ENCODE data around the gene CAMK2N2.

CAMK2N2 gene

DNA sequence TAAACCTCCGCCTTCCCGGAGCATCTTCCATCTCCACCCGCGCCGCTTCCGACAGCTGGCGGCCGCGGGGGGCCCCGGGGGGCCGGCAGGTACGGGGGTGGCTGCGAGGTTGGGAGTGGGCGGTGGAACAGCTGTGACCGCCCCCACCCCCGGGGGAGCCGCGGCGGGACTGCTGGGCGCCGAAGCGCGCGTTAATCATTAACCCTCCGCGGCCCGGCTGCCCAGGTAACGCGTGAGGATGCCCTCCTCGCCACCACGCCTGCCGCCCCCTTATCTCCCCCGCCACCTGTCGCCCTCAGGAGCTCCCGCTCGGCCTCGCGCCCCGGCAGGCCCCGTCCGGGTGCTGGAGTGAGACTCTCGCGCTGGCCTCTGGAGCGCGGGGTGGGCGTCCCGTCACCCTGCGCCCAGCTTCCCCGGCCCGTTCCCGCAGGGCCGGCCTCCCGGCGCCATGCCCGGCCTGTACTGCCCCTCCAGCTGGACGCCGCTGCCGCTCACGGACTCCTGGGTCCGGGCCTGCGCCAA lies 31.2 kb downstream of the CAMK2N2 start:
- DNase-seq (ENCODE audit: extremely low spot score): peak; percentile 55
- CTCF ChIA-PET: interaction anchor here (1.1 to 8.6 kb wide), 5 partner anchors 10 to 334 kb away, joined by 3 to 160 read pairs (median 70); partner anchors contain the start of gene EEF1AKMT4
- TF ChIP-seq, protein P1, sequence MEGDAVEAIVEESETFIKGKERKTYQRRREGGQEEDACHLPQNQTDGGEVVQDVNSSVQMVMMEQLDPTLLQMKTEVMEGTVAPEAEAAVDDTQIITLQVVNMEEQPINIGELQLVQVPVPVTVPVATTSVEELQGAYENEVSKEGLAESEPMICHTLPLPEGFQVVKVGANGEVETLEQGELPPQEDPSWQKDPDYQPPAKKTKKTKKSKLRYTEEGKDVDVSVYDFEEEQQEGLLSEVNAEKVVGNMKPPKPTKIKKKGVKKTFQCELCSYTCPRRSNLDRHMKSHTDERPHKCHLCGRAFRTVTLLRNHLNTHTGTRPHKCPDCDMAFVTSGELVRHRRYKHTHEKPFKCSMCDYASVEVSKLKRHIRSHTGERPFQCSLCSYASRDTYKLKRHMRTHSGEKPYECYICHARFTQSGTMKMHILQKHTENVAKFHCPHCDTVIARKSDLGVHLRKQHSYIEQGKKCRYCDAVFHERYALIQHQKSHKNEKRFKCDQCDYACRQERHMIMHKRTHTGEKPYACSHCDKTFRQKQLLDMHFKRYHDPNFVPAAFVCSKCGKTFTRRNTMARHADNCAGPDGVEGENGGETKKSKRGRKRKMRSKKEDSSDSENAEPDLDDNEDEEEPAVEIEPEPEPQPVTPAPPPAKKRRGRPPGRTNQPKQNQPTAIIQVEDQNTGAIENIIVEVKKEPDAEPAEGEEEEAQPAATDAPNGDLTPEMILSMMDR (IDR thresholded peaks at IDR 0.05; ENCODE audit: control extremely low read depth, extremely low read depth, low read depth, missing control alignments): no peak
- POLR2A ChIA-PET: no interaction called here

DNA sequence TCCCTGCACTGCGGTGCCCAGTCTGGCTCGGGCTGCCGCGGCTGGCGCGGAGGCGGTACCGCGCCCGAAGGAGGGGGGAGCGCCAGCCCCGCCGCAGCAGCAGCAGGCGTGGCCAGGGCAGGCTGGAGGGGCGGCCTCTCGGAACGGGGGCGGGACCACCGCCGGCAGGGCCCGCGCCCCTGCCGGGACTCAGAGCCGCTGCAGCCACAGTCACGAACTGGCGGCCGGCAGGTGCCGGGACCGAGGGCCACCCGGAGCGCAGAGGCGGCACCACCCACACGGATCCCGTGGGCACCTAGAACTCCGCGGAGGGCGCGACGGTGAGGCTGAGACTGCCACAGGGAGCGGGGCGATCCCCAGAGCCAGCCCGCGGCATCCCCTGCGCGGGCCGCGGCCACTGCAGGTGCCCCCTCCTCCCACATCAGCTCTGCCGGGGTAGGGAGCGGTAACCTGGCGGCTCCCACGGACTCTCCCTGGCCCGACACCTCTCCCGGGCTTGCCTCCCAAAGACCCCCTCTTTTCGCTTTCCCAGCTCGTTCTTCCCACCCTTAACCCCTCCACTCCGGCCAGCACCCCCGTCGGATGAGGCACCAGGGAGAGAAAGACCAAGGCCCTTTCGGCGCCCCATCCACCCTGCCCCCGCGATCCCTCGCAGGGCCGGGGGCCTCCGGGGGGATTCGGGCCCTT lies 31.8 kb downstream of the CAMK2N2 start, which contains the start of gene VWA5B2:
Gene VWA5B2, plus strand, starts transcription at position 192 of the 687 bp plus-strand sequence. CDS start 944 bp downstream, outside the sequence.
- ChIA-PET CTCF (interaction anchor here (1.1 to 8.6 kb wide), 6 partner anchors 10 to 334 kb away, joined by 3 to 160 read pairs (median 38); partner anchors contain the start of gene EEF1AKMT4), POLR2A (no interaction called here)
- DNase-seq (ENCODE audit: extremely low spot score): peak; percentile 90
- TF ChIP-seq, protein P1 (IDR thresholded peaks at IDR 0.05; ENCODE audit: control extremely low read depth, extremely low read depth, low read depth, missing control alignments): no peak

- TF ChIP-seq, protein P1 (IDR thresholded peaks at IDR 0.05; ENCODE audit: control extremely low read depth, extremely low read depth, low read depth, missing control alignments): no peak
- ChIA-PET CTCF (interaction anchor here (0.8 to 8.6 kb wide), 35 partner anchors 11 to 333 kb away, joined by 3 to 160 read pairs (median 6); partner anchors contain the start of genes ABCF3, ALG3, AP2M1 and DVL3), POLR2A (no interaction called here)
- peak; percentile 27 for DNase-seq (ENCODE audit: extremely low spot score)
Observed at GRCh38 chr3:184228376-184229137, 32.8 kb downstream of the CAMK2N2 start.

- DNase-seq (ENCODE audit: extremely low spot score): peak; percentile 79
- TF ChIP-seq, protein P1 (IDR thresholded peaks at IDR 0.05; ENCODE audit: control extremely low read depth, extremely low read depth, low read depth, missing control alignments): peak; percentile 91
- POLR2A ChIA-PET: no interaction called here
- CTCF ChIA-PET: interaction anchor here (0.6 to 8.6 kb wide), 52 partner anchors 12 to 332 kb away, joined by 3 to 160 read pairs (median 5); partner anchors contain the start of genes ABCF3, ALG3, AP2M1 and DVL3
Observed at GRCh38 chr3:184227481-184227935, 33.8 kb downstream of the CAMK2N2 start.

DNA sequence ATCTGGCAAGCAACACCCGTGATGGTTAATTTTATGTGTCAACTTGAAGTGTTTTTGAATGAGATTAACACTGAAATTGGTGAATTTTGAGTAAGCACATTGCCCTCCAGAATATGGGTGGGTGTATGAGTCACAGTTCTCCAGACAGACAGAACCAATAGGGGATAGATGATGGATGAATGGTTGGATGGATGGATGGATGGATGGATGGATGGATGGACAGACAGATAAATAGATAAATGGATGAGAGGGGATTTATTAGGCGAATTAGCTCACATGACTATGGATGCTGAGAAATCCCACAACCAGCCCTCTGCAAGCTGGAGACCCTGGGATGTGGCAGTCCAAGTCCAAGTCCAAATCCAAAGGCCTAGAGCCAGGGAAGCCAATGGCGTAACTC lies 37.4 kb downstream of the CAMK2N2 start:
- TF ChIP-seq, protein P1 (IDR thresholded peaks at IDR 0.05; ENCODE audit: control extremely low read depth, extremely low read depth, low read depth, missing control alignments): no peak
- ChIA-PET POLR2A (no interaction called here), CTCF (interaction anchor here (8.6 kb wide), 1 partner anchor 13 kb away, joined by 160 read pairs; no protein-coding TSS in a partner anchor)
- DNase-seq (ENCODE audit: extremely low spot score): no peak

GRCh38 chr3:184222521-184222920 lies 38.8 kb downstream of the CAMK2N2 start:
- TF ChIP-seq, protein P1 (IDR thresholded peaks at IDR 0.05; ENCODE audit: control extremely low read depth, extremely low read depth, low read depth, missing control alignments): no peak
- ChIA-PET POLR2A (no interaction called here), CTCF (interaction anchor here (1.1 to 8.6 kb wide), 6 partner anchors 12 to 69 kb away, joined by 3 to 160 read pairs (median 4); partner anchors contain the start of gene EEF1AKMT4)
- no peak for DNase-seq (ENCODE audit: extremely low spot score)

All from GM10248 (cell line).